ENCODE measurements around the gene FOXD3. TPM values are rescaled to one million over a fixed set of nuclear protein-coding genes. Genes with fewer than 3 reads are reported as not detected.
A peak's percentile ranks its signal among the peaks of the same experiment; 100 is the strongest.

The FOXD3 gene
- total RNA-seq (0.05 TPM), polyA plus RNA-seq (0.11 TPM)
- long read RNA-seq, donor 1: 0 reads
- long read RNA-seq, donor 2: 0 reads
- long read RNA-seq, donor 3: 0 reads
- long read RNA-seq, donor 4: 0 reads
- long read RNA-seq, donor 5: 0 reads
- long read RNA-seq, donor 6: 0 reads
- long read RNA-seq, donor 7: 0 reads
- long read RNA-seq, donor 8: 0 reads
- long read RNA-seq, donor 9: 0 reads
- long read RNA-seq, donor 10: 0 reads

- WGBS: 3% methylated on average over 85 of the region's 85 CpGs
- peak in 1 of 9 donors; percentile 45 for DNase-seq (ENCODE audit: low read depth in 6 of 9, low spot score in 9 of 9)
- no peak within 1 kb of the TSS for H3K27ac ChIP-seq (ENCODE audit: low read depth in 1 of 2, low read length in 1 of 2)
- H3K27me3 ChIP-seq (ENCODE audit: control insufficient read depth in 2 of 2, insufficient read depth in 1 of 2, low read length in 1 of 2): peaks cover 84 to 99% of the 10 kb centered on the region in 2 donors
- H3K9me3 ChIP-seq (ENCODE audit: control insufficient read depth in 2 of 2, insufficient read depth in 1 of 2, low read length in 1 of 2): peaks cover 2 to 17% of the 10 kb centered on the region in 2 donors
- H3K36me3 ChIP-seq (ENCODE audit: control insufficient read depth in 2 of 2, insufficient read depth in 2 of 2, low read length in 1 of 2): peaks cover 0 to 3% of the 10 kb centered on the region in 2 donors
- H3K4me1 ChIP-seq (ENCODE audit: control insufficient read depth in 2 of 2, insufficient read depth in 2 of 2, low read length in 2 of 2): peaks cover 27 to 37% of the 10 kb centered on the region in 2 donors
- peak within 1 kb of the TSS; percentile 10 to 50 for H3K4me3 ChIP-seq (ENCODE audit: low read length in 2 of 2)
Measured at GRCh38 chr1:63322114-63322943, at the start of gene FOXD3. FOXD3 (plus strand) TSS chr1:63322567; CDS start chr1:63323059, 492 bp downstream.

GRCh38 chr1:63272811-63273210 is 49.6 kb upstream of the FOXD3 start:
- no peak for DNase-seq (ENCODE audit: low read depth in 6 of 9, low spot score in 9 of 9)
- Histone ChIP-seq H3K9me3 (ENCODE audit: control insufficient read depth in 2 of 2, insufficient read depth in 1 of 2, low read length in 1 of 2) (no peaks in the 10 kb centered on the region), H3K36me3 (ENCODE audit: control insufficient read depth in 2 of 2, insufficient read depth in 2 of 2, low read length in 1 of 2) (no peaks in the 10 kb centered on the region), H3K27me3 (ENCODE audit: control insufficient read depth in 2 of 2, insufficient read depth in 1 of 2, low read length in 1 of 2) (no peaks in the 10 kb centered on the region), H3K4me3 (ENCODE audit: low read length in 2 of 2) (no peak overlapping the region), H3K4me1 (ENCODE audit: control insufficient read depth in 2 of 2, insufficient read depth in 2 of 2, low read length in 2 of 2) (no peaks in the 10 kb centered on the region), H3K27ac (ENCODE audit: low read depth in 1 of 2, low read length in 1 of 2) (no peak overlapping the region)
- WGBS: 94% methylated on average over 2 of the region's 2 CpGs

- no peak for DNase-seq (ENCODE audit: low read depth in 6 of 9, low spot score in 9 of 9)
- H3K4me1 ChIP-seq (ENCODE audit: control insufficient read depth in 2 of 2, insufficient read depth in 2 of 2, low read length in 2 of 2): no peaks in the 10 kb centered on the region
Measured at GRCh38 chr1:63274371-63274770, 48.0 kb upstream of the FOXD3 start.

GRCh38 chr1:63274979-63275378 is 47.4 kb upstream of the FOXD3 start:
- Histone ChIP-seq H3K9me3 (ENCODE audit: control insufficient read depth in 2 of 2, insufficient read depth in 1 of 2, low read length in 1 of 2) (no peaks in the 10 kb centered on the region), H3K4me3 (ENCODE audit: low read length in 2 of 2) (no peak overlapping the region), H3K4me1 (ENCODE audit: control insufficient read depth in 2 of 2, insufficient read depth in 2 of 2, low read length in 2 of 2) (no peaks in the 10 kb centered on the region), H3K36me3 (ENCODE audit: control insufficient read depth in 2 of 2, insufficient read depth in 2 of 2, low read length in 1 of 2) (no peaks in the 10 kb centered on the region), H3K27ac (ENCODE audit: low read depth in 1 of 2, low read length in 1 of 2) (no peak overlapping the region), H3K27me3 (ENCODE audit: control insufficient read depth in 2 of 2, insufficient read depth in 1 of 2, low read length in 1 of 2) (no peaks in the 10 kb centered on the region)
- no peak for DNase-seq (ENCODE audit: low read depth in 6 of 9, low spot score in 9 of 9)
- 93% methylated on average over 2 of the region's 2 CpGs for WGBS

More at GRCh38 chr1:63274371-63274770, 48.0 kb upstream of the FOXD3 start:
- Histone ChIP-seq H3K27ac (ENCODE audit: low read depth in 1 of 2, low read length in 1 of 2) (no peak overlapping the region), H3K9me3 (ENCODE audit: control insufficient read depth in 2 of 2, insufficient read depth in 1 of 2, low read length in 1 of 2) (no peaks in the 10 kb centered on the region), H3K4me3 (ENCODE audit: low read length in 2 of 2) (no peak overlapping the region), H3K36me3 (ENCODE audit: control insufficient read depth in 2 of 2, insufficient read depth in 2 of 2, low read length in 1 of 2) (no peaks in the 10 kb centered on the region), H3K27me3 (ENCODE audit: control insufficient read depth in 2 of 2, insufficient read depth in 1 of 2, low read length in 1 of 2) (no peaks in the 10 kb centered on the region)

- Histone ChIP-seq H3K36me3 (ENCODE audit: control insufficient read depth in 2 of 2, insufficient read depth in 2 of 2, low read length in 1 of 2) (no peaks in the 10 kb centered on the region), H3K27me3 (ENCODE audit: control insufficient read depth in 2 of 2, insufficient read depth in 1 of 2, low read length in 1 of 2) (no peaks in the 10 kb centered on the region), H3K4me3 (ENCODE audit: low read length in 2 of 2) (no peak overlapping the region), H3K9me3 (ENCODE audit: control insufficient read depth in 2 of 2, insufficient read depth in 1 of 2, low read length in 1 of 2) (no peaks in the 10 kb centered on the region), H3K27ac (ENCODE audit: low read depth in 1 of 2, low read length in 1 of 2) (no peak overlapping the region), H3K4me1 (ENCODE audit: control insufficient read depth in 2 of 2, insufficient read depth in 2 of 2, low read length in 2 of 2) (no peaks in the 10 kb centered on the region)
- 88% methylated on average over 8 of the region's 8 CpGs for WGBS
- DNase-seq (ENCODE audit: low read depth in 6 of 9, low spot score in 9 of 9): no peak
Measured at GRCh38 chr1:63276624-63277023, 45.7 kb upstream of the FOXD3 start.

GRCh38 chr1:63277195-63278192 is 44.9 kb upstream of the FOXD3 start:
- WGBS: 94% methylated on average over 3 of the region's 3 CpGs

GRCh38 chr1:63281753-63282152 is 40.6 kb upstream of the FOXD3 start:
- Histone ChIP-seq H3K9me3 (ENCODE audit: control insufficient read depth in 2 of 2, insufficient read depth in 1 of 2, low read length in 1 of 2) (no peaks in the 10 kb centered on the region), H3K4me3 (ENCODE audit: low read length in 2 of 2) (no peak overlapping the region), H3K36me3 (ENCODE audit: control insufficient read depth in 2 of 2, insufficient read depth in 2 of 2, low read length in 1 of 2) (no peaks in the 10 kb centered on the region), H3K27ac (ENCODE audit: low read depth in 1 of 2, low read length in 1 of 2) (no peak overlapping the region), H3K4me1 (ENCODE audit: control insufficient read depth in 2 of 2, insufficient read depth in 2 of 2, low read length in 2 of 2) (no peaks in the 10 kb centered on the region), H3K27me3 (ENCODE audit: control insufficient read depth in 2 of 2, insufficient read depth in 1 of 2, low read length in 1 of 2) (no peaks in the 10 kb centered on the region)
- no peak for DNase-seq (ENCODE audit: low read depth in 6 of 9, low spot score in 9 of 9)
- WGBS: 97% methylated on average over 2 of the region's 2 CpGs

More at GRCh38 chr1:63277195-63278192, 44.9 kb upstream of the FOXD3 start:
- H3K27me3 ChIP-seq (ENCODE audit: control insufficient read depth in 2 of 2, insufficient read depth in 1 of 2, low read length in 1 of 2): no peaks in the 10 kb centered on the region
- DNase-seq (ENCODE audit: low read depth in 6 of 9, low spot score in 9 of 9): no peak
- no peaks in the 10 kb centered on the region for H3K36me3 ChIP-seq (ENCODE audit: control insufficient read depth in 2 of 2, insufficient read depth in 2 of 2, low read length in 1 of 2)
- H3K4me1 ChIP-seq (ENCODE audit: control insufficient read depth in 2 of 2, insufficient read depth in 2 of 2, low read length in 2 of 2): no peaks in the 10 kb centered on the region
- H3K4me3 ChIP-seq (ENCODE audit: low read length in 2 of 2): no peak overlapping the region
- no peaks in the 10 kb centered on the region for H3K9me3 ChIP-seq (ENCODE audit: control insufficient read depth in 2 of 2, insufficient read depth in 1 of 2, low read length in 1 of 2)
- no peak overlapping the region for H3K27ac ChIP-seq (ENCODE audit: low read depth in 1 of 2, low read length in 1 of 2)

GRCh38 chr1:63289135-63289534 is 33.2 kb upstream of the FOXD3 start:
- H3K9me3 ChIP-seq (ENCODE audit: control insufficient read depth in 2 of 2, insufficient read depth in 1 of 2, low read length in 1 of 2): peaks cover 2 to 3% of the 10 kb centered on the region in 2 donors
- H3K4me1 ChIP-seq (ENCODE audit: control insufficient read depth in 2 of 2, insufficient read depth in 2 of 2, low read length in 2 of 2): no peaks in the 10 kb centered on the region
- no peaks in the 10 kb centered on the region for H3K27me3 ChIP-seq (ENCODE audit: control insufficient read depth in 2 of 2, insufficient read depth in 1 of 2, low read length in 1 of 2)
- no peak overlapping the region for H3K4me3 ChIP-seq (ENCODE audit: low read length in 2 of 2)
- no peak overlapping the region for H3K27ac ChIP-seq (ENCODE audit: low read depth in 1 of 2, low read length in 1 of 2)
- no peaks in the 10 kb centered on the region for H3K36me3 ChIP-seq (ENCODE audit: control insufficient read depth in 2 of 2, insufficient read depth in 2 of 2, low read length in 1 of 2)
- DNase-seq (ENCODE audit: low read depth in 6 of 9, low spot score in 9 of 9): no peak
